DND-41 (cell line): Measurements from ENCODE around the gene CHMP2B.

Experiments
- EZH2 ChIP-seq: IDR thresholded peaks from 3 replicates; pipeline ENCODE4 v1.6.1; 2012; ENCODE audit warnings: borderline replicate concordance, low read depth, mild to moderate bottlenecking, moderate library complexity, low read length, inconsistent platforms; ENCODE audit not compliant: severe bottlenecking
- TF ChIP-seq, protein P1 (sequence below): IDR thresholded peaks from 2 replicates; pipeline ENCODE4 v1.5.1; 2012; ENCODE audit warnings: borderline replicate concordance, low read length, moderate library complexity, mild to moderate bottlenecking; ENCODE audit not compliant: poor library complexity, severe bottlenecking; ENCODE audit errors: extremely low read depth

DNA sequence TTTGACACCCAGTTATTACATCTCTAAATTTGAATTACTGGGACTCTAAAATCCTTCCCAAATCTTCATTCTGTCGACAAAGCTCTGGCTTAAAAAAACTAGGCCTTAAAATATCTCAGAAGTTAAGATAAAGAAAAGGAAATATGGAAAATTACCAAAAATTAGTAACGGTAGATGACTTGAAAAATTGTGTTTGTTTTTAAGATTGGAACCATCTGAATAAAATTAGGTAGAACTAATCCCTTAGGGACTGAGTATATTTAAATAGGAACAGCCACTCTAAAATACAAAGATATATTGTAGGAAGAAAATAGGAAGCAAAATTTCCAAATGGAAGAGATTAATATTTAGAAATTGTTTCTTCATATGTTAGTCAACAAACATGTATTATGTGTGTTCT lies 45.1 kb upstream of the CHMP2B start:
- TF ChIP-seq, protein P1, sequence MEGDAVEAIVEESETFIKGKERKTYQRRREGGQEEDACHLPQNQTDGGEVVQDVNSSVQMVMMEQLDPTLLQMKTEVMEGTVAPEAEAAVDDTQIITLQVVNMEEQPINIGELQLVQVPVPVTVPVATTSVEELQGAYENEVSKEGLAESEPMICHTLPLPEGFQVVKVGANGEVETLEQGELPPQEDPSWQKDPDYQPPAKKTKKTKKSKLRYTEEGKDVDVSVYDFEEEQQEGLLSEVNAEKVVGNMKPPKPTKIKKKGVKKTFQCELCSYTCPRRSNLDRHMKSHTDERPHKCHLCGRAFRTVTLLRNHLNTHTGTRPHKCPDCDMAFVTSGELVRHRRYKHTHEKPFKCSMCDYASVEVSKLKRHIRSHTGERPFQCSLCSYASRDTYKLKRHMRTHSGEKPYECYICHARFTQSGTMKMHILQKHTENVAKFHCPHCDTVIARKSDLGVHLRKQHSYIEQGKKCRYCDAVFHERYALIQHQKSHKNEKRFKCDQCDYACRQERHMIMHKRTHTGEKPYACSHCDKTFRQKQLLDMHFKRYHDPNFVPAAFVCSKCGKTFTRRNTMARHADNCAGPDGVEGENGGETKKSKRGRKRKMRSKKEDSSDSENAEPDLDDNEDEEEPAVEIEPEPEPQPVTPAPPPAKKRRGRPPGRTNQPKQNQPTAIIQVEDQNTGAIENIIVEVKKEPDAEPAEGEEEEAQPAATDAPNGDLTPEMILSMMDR, result no peak
- TF ChIP-seq EZH2, result no peak
